Tibial nerve (tissue), 4 donors: ENCODE data around the gene OSBPL5. TPM values are rescaled to one million over a fixed set of nuclear protein-coding genes. Genes with fewer than 3 reads are reported as not detected.

ENCODE experiments used
- DNase-seq, 2 donors: peaks; one replicate each; pipeline ENCODE4 v3.0.0-alpha.2; 2019; ENCODE audit warnings: low spot score in 2 of 2
- H3K27ac ChIP-seq, 4 donors: fragments of 200-600 bp; sonication (generic) in 3 of 4; one replicate each; pipeline ENCODE4 v1.5.1; 2017 to 2019; ENCODE audit warnings: mild to moderate bottlenecking in 1 of 4
- H3K27me3 ChIP-seq, 2 donors: fragments of 200-600 bp; sonication (generic) in 1 of 2; one replicate each; pipeline versions ENCODE4 v1.5.1 to v1.6.0; 2017 to 2019
- H3K36me3 ChIP-seq, 3 donors: fragments of 200-600 bp; sonication (generic); one replicate each; pipeline ENCODE4 v1.5.1; 2018 to 2019
- H3K4me1 ChIP-seq, 4 donors: fragments of 200-600 bp; sonication (generic) in 3 of 4; one replicate each; pipeline ENCODE4 v1.5.1; 2017 to 2019
- H3K4me3 ChIP-seq, 4 donors: fragments of 200-600 bp; sonication (generic) in 3 of 4; one replicate each; pipeline ENCODE4 v1.5.1; 2017 to 2019; ENCODE audit warnings: mild to moderate bottlenecking in 1 of 4, moderate library complexity in 1 of 4
- H3K9me3 ChIP-seq, 4 donors: fragments of 200-600 bp; sonication (generic) in 3 of 4; one replicate each; pipeline ENCODE4 v1.5.1; 2017 to 2019
- CTCF ChIP-seq, 5 experiments: fragments of 200-600 bp in 3 of 5; fragments of 450-650 bp in 2 of 5; sonication (generic) in 3 of 5; IDR thresholded peaks; one replicate each; pipeline ENCODE4 v1.5.1; 2016 to 2019; ENCODE audit warnings: antibody characterized with exemption in 5 of 5, mild to moderate bottlenecking in 3 of 5, moderate library complexity in 2 of 5
- EP300 ChIP-seq, 2 donors: sonication (generic); formaldehyde crosslinking; IDR thresholded peaks; one replicate each; pipeline ENCODE4 v1.6.1; 2017; ENCODE audit warnings: antibody characterized with exemption in 2 of 2, mild to moderate bottlenecking in 1 of 2
- POLR2A ChIP-seq, 2 donors: fragments of 450-650 bp; IDR thresholded peaks; one replicate each; pipeline ENCODE4 v1.6.1; 2017; ENCODE audit warnings: antibody characterized with exemption in 2 of 2, mild to moderate bottlenecking in 2 of 2, moderate library complexity in 2 of 2
- WGBS, 2 donors: methylation state at CpG; one replicate each; pipeline ENCODE4 v1.1.5; 2018; 5-methylcytosine and 5-hydroxymethylcytosine counted together
- total RNA-seq, 4 donors: library from RNA; depleted of rRNA; stranded (reverse); fragments of >200 nt; gene quantifications; one replicate each; pipeline ENCODE4 v1.1.0, GENCODE V29; 2016

OSBPL5 gene
- total RNA-seq, 4 donors from 2014 or later = 58.8 to 168 (median 106) TPM

GRCh38 chr11:3050386-3051195 lies 114.5 kb downstream of the OSBPL5 start:
- Histone ChIP-seq H3K4me3 (no peak overlapping the region), H3K36me3 (peaks cover 0 to 38% (median 0%) of the 10 kb centered on the region in 3 donors), H3K9me3 (no peaks in the 10 kb centered on the region), H3K4me1 (peaks cover 0 to 61% (median 17%) of the 10 kb centered on the region in 4 donors), H3K27ac (peak overlapping the region in 3 of 4 donors; percentile 30 to 81 (median 55)), H3K27me3 (no peaks in the 10 kb centered on the region)
- WGBS, 2 donors = 89 to 90% methylated on average over 18 of the region's 18 CpGs
- DNase-seq = no peak
- TF ChIP-seq CTCF (IDR thresholded peaks at IDR 0.05) (no peak), EP300 (IDR thresholded peaks at IDR 0.05) (no peak), POLR2A (IDR thresholded peaks at IDR 0.05) (no peak)

GRCh38 chr11:3049430-3050243 lies 115.5 kb downstream of the OSBPL5 start:
- H3K27me3 ChIP-seq = no peaks in the 10 kb centered on the region
- peaks cover 0 to 56% (median 15%) of the 10 kb centered on the region in 4 donors for H3K4me1 ChIP-seq
- no peaks in the 10 kb centered on the region for H3K9me3 ChIP-seq
- DNase-seq = peak; percentile 39 to 61
- peaks cover 0 to 46% (median 0%) of the 10 kb centered on the region in 3 donors for H3K36me3 ChIP-seq
- peak; percentile 30 to 53 (median 51) for TF ChIP-seq CTCF (IDR thresholded peaks at IDR 0.05)
- TF ChIP-seq POLR2A (IDR thresholded peaks at IDR 0.05) = no peak
- TF ChIP-seq EP300 (IDR thresholded peaks at IDR 0.05) = peak in 1 of 2 donors; percentile 78
- H3K27ac ChIP-seq = peak overlapping the region in 3 of 4 donors; percentile 67 to 83 (median 81)
- WGBS, 2 donors = 33% methylated on average over 18 of the region's 18 CpGs
- H3K4me3 ChIP-seq = peak overlapping the region in 1 of 4 donors; percentile 10

- H3K4me3 ChIP-seq = no peak overlapping the region
- H3K4me1 ChIP-seq = peaks cover 0 to 56% (median 15%) of the 10 kb centered on the region in 4 donors
- H3K9me3 ChIP-seq = no peaks in the 10 kb centered on the region
- H3K36me3 ChIP-seq = peaks cover 0 to 30% (median 0%) of the 10 kb centered on the region in 3 donors
- 94 to 96% methylated on average over 11 to 16 of the region's 16 CpGs for WGBS, 2 donors
- H3K27ac ChIP-seq = no peak overlapping the region
- no peaks in the 10 kb centered on the region for H3K27me3 ChIP-seq
- DNase-seq = no peak
- TF ChIP-seq EP300 (IDR thresholded peaks at IDR 0.05) = no peak
- TF ChIP-seq POLR2A (IDR thresholded peaks at IDR 0.05) = no peak
- no peak for TF ChIP-seq CTCF (IDR thresholded peaks at IDR 0.05)
Observed at GRCh38 chr11:3047637-3048036, 117.5 kb downstream of the OSBPL5 start.

GRCh38 chr11:3046641-3047040 lies 118.5 kb downstream of the OSBPL5 start:
- Histone ChIP-seq H3K9me3 (no peaks in the 10 kb centered on the region), H3K4me1 (peaks cover 0 to 56% (median 15%) of the 10 kb centered on the region in 4 donors), H3K36me3 (peaks cover 0 to 35% (median 0%) of the 10 kb centered on the region in 3 donors), H3K4me3 (no peak overlapping the region), H3K27ac (no peak overlapping the region), H3K27me3 (no peaks in the 10 kb centered on the region)
- TF ChIP-seq CTCF (IDR thresholded peaks at IDR 0.05) (no peak), POLR2A (IDR thresholded peaks at IDR 0.05) (no peak)
- WGBS, 2 donors = 90 to 95% methylated on average over 7 of the region's 8 CpGs
- DNase-seq = no peak
